Motor neuron (in vitro differentiated cells): ENCODE measurements around the gene RBP5. TPM values are rescaled to one million over a fixed set of nuclear protein-coding genes. Genes with fewer than 3 reads are reported as not detected.

ENCODE experiments used
- ATAC-seq, 8 experiments: fragments of 200-7000 bp; cut with Tn5 transposase; replicated peaks in 6 of 8; 2 replicates each; pipeline ENCODE4 v1.8.0; 2021; ENCODE audit warnings: mild to moderate bottlenecking in 8 of 8, moderate library complexity in 8 of 8
- H3K27ac ChIP-seq, 2 donors: fragments of 250-450 bp; sonication (Bioruptor Pico); 2 replicates each; pipeline ENCODE4 v1.9.0; 2021; ENCODE audit warnings: antibody characterized with exemption in 2 of 2, mild to moderate bottlenecking in 2 of 2, moderate library complexity in 1 of 2
- H3K4me1 ChIP-seq, 2 donors: fragments of 250-450 bp; sonication (Bioruptor Pico); replicated peaks in 1 of 2; 2 replicates each; pipeline ENCODE4 v1.6.1; 2021; ENCODE audit warnings: antibody characterized with exemption in 2 of 2, mild to moderate bottlenecking in 2 of 2, moderate library complexity in 1 of 2
- H3K4me3 ChIP-seq, 5 donors: fragments of 250-450 bp; sonication (Bioruptor Pico); 2 replicates each; pipeline ENCODE4 v1.9.0; 2021; ENCODE audit warnings: antibody characterized with exemption in 5 of 5, mild to moderate bottlenecking in 5 of 5, moderate library complexity in 4 of 5
- WGBS, 10 experiments: fragments of 450-650 bp; shearing (Covaris generic); methylation state at CpG; one replicate each; pipeline ENCODE4 v1.0.0; 2022; 5-methylcytosine and 5-hydroxymethylcytosine counted together
- in situ Hi-C, 9 experiments: fragments of 400-800 bp; cut with MboI; loops; one replicate each; pipeline ENCODE4 v1.15.0; 2021; ENCODE audit warnings: low sequenced_read_pairs in 9 of 9, low pct_unique_long_range_greater_than_20kb in 2 of 9; ENCODE audit not compliant: unreplicated experiment in 9 of 9
- total RNA-seq, 8 experiments: library from RNA; unstranded; fragments of 300-600 nt; gene quantifications; 2 replicates each; pipeline versions ENCODE4 v1.2.3 to v1.2.4, GENCODE V29; 2022

RBP5 gene, protein sequence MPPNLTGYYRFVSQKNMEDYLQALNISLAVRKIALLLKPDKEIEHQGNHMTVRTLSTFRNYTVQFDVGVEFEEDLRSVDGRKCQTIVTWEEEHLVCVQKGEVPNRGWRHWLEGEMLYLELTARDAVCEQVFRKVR
- 1 to 10 TPM in 5 of 8 experiments, under 1 TPM in 3; 0.38 to 5.4 (median 1.4) TPM for total RNA-seq

DNA sequence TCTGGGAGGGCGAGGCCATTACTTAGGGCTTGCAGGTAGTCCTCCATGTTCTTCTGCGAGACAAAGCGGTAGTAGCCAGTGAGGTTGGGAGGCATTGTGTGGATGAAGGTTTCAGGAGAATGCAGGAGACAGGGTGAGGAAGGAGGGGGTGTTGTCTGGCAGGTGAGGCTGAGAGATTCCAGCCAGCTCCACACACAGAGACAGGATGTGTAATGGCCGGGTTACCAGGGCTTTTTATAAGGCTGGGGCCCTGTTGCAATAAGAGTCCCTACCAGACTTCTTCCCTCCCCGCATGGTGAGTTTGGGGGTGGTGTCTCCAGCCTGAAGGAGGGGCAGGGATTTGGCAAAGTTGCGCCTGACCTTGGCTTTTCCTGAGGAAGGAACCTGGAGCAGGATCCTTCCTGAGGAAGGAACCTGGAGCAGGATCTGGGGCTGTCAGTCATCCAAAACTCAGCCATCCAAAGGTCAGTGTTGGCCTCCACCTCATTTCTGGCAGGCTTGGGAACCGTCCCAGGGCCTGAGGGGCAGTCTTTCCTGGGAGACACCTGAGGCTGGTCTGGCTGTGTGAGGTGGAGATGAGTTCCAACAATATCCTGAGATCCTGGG, at the start of gene RBP5:
Gene RBP5 (minus strand): TSS at position 209 of the 606 bp plus-strand sequence. CDS start 114 bp downstream, at position 95.
- WGBS, 10 experiments = 83 to 100% (median 83%) methylated on average over 1 to 2 of the region's 7 CpGs; no CpG with 5 or more reads in 7 of the 10 experiments
- in situ Hi-C loops = no loop called here
- Histone ChIP-seq H3K4me1 (peaks cover 18 to 26% of the 10 kb centered on the region in 2 donors), H3K4me3 (peak within 1 kb of the TSS; percentile 69 to 98 (median 92)), H3K27ac (peak within 1 kb of the TSS; percentile 63 to 83)
- no peak for ATAC-seq

- ATAC-seq = no peak
- in situ Hi-C loops = no loop called here
- Histone ChIP-seq H3K4me1 (no peaks in the 10 kb centered on the region), H3K4me3 (no peak overlapping the region), H3K27ac (no peak overlapping the region)
- 0 to 92% (median 87%) methylated on average over 2 of the region's 2 CpGs; no CpG with 5 or more reads in 4 of the 10 experiments for WGBS, 10 experiments
Measured at GRCh38 chr12:7178481-7178880, 49.8 kb upstream of the RBP5 start.

GRCh38 chr12:7176595-7176994, 47.9 kb upstream of the RBP5 start:
- Histone ChIP-seq H3K27ac (no peak overlapping the region), H3K4me3 (no peak overlapping the region), H3K4me1 (no peaks in the 10 kb centered on the region)
- no peak for ATAC-seq
- in situ Hi-C loops = no loop called here
- WGBS, 10 experiments = 10 to 76% (median 43%) methylated on average over 2 of the region's 2 CpGs; no CpG with 5 or more reads in 1 of the 10 experiments

DNA sequence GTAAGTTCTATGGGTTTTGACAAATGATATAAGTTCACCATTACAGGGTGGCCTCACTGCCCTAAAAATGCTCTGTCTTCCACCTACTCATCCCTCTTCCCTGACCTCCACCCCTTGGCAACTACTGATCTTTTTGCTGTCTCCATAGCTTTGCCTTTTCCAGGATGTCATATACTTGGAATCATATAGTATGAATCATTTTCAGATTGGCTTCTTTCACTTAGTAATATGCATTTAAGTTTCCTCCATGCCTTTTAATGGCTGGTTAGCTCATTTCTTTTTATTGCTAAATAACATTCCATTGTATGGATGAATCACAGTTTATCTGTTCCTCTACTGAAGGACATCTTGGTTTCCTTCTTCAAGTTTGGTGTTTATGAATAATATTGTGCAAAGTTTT, 46.8 kb upstream of the RBP5 start:
- Histone ChIP-seq H3K4me3 (no peak overlapping the region), H3K27ac (no peak overlapping the region), H3K4me1 (no peaks in the 10 kb centered on the region)
- no peak for ATAC-seq
- in situ Hi-C loops = no loop called here

DNA sequence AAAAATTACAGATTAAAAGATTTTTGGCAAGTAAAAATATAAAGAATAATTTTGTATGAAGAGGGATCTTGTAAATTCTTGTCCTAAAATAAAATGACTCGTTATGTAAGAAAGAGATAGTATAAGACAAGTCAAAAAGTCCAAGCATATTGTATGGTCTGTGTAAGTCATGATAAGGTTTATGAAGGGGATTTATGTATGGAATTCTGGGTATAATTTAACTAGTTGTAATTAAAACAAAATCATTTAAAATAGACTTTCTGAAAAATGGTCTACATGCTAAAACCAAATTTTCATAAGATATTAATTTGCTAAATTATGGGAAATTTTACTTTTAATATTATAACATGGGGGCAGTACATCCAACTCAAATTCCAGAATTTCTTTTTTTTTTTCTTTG, 43.2 kb upstream of the RBP5 start:
- Histone ChIP-seq H3K4me3 (no peak overlapping the region), H3K27ac (no peak overlapping the region), H3K4me1 (no peaks in the 10 kb centered on the region)
- no peak for ATAC-seq
- WGBS, 10 experiments = 0 to 58% (median 33%) methylated on average over 1 of the region's 1 CpG
- in situ Hi-C loops = no loop called here

DNA sequence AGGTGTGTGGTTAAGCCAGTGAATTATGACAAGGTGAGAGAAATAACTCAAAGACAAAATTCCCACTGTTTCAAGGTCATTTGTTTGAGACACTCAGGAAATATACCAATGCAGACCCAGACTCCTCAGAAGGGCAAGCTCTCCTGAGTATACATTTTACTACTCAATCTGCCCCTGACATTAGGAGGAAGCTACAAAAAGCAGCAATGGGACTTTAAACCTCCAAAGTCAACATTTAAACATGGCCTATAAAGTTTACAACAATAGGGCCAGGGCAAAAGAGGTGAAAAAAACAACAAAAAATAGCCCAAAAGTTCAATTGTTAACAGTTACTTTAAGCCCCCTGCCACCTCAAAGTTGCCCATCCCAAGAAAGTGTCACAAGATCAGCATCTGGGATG, 41.3 kb upstream of the RBP5 start:
- in situ Hi-C loops = no loop called here

DNA sequence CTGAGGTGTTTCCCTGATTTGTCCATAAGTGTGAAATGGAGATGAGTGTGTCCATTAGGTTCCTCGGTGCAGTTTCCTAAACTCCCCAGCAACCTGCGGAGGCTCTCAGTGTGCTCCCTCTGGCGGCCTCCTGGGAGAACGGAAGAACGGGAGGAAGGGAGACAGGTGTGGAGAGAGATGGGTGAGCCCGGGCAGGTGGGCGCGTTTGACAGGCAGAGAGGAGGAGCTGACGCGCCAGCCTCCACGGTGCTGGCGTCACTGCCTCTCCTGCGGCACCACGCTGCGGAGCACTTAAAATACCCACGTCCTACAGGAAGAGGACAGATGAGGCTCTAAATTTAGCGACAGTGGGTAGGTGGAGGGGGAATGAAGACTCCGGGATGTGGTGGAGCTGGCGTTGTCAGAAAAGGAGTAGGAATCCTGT, 34.0 kb upstream of the RBP5 start:
- H3K27ac ChIP-seq = no peak overlapping the region
- in situ Hi-C loops = no loop called here
- no peak overlapping the region for H3K4me3 ChIP-seq
- H3K4me1 ChIP-seq = no peaks in the 10 kb centered on the region
- peak in 4 of 8 experiments; percentile 41 to 87 (median 53) for ATAC-seq
- 5 to 94% (median 44%) methylated on average over 1 to 7 of the region's 19 CpGs; no CpG with 5 or more reads in 4 of the 10 experiments for WGBS, 10 experiments

More for the DNA sequence above, 41.3 kb upstream of the RBP5 start:
- Histone ChIP-seq H3K4me1 (no peaks in the 10 kb centered on the region), H3K4me3 (no peak overlapping the region), H3K27ac (no peak overlapping the region)
- ATAC-seq = no peak

DNA sequence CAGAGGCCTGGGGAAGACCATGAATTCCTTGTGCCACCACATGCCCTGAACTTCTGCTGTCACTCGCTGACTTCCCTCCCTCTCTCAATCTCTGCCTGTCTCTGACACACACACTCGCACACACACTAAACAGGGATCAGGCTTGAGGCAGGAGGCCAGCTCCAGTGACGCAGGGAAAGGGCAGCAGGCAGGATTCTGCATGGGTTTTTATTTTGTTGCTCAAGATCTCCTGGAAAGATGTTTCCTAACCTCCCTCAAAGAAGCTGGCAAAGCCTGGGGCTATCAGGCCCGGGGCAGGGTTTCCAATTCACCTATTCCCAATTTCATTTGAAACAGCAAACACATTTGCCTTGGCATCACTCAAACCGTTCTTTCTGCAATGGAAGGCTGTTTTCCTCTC, 33.1 kb upstream of the RBP5 start:
- in situ Hi-C loops = no loop called here
- Histone ChIP-seq H3K4me3 (no peak overlapping the region), H3K27ac (no peak overlapping the region), H3K4me1 (no peaks in the 10 kb centered on the region)
- no peak for ATAC-seq
- WGBS, 10 experiments = 40 to 90% (median 76%) methylated on average over 1 to 5 of the region's 5 CpGs; no CpG with 5 or more reads in 3 of the 10 experiments

GRCh38 chr12:7161327-7161726, 32.6 kb upstream of the RBP5 start:
- no peak for ATAC-seq
- Histone ChIP-seq H3K4me3 (no peak overlapping the region), H3K4me1 (no peaks in the 10 kb centered on the region), H3K27ac (no peak overlapping the region)
- WGBS, 10 experiments = 14 to 100% (median 75%) methylated on average over 1 to 3 of the region's 4 CpGs; no CpG with 5 or more reads in 4 of the 10 experiments
- in situ Hi-C loops = no loop called here

DNA sequence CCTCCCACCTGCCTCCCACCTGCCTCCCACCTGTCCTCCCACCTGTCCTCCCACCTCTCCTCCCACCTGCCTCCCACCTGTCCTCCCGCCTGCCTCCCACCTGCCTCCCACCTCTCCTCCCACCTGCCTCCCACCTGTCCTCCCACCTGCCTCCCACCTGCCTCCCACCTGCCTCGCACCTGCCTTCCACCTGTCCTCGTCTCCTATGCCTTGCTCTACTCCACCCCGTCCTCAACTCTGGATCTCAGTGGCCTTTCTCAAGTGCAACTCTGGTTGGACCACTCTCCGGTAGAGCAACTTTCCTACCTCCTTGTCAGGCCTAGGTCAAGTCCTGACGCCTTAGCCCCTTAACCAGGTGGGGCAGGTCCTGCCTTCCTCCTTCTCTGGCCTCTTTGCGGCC, 31.5 kb upstream of the RBP5 start:
- in situ Hi-C loops = no loop called here
- 93 to 100% (median 98%) methylated on average over 1 to 3 of the region's 7 CpGs; no CpG with 5 or more reads in 6 of the 10 experiments for WGBS, 10 experiments
- ATAC-seq = no peak
- Histone ChIP-seq H3K4me3 (no peak overlapping the region), H3K4me1 (no peaks in the 10 kb centered on the region), H3K27ac (no peak overlapping the region)

GRCh38 chr12:7158781-7159609, 30.3 kb upstream of the RBP5 start:
- 35 to 83% (median 80%) methylated on average over 1 to 2 of the region's 10 CpGs; no CpG with 5 or more reads in 7 of the 10 experiments for WGBS, 10 experiments
- H3K4me3 ChIP-seq = no peak overlapping the region
- no peaks in the 10 kb centered on the region for H3K4me1 ChIP-seq
- H3K27ac ChIP-seq = no peak overlapping the region
- peak in 6 of 8 experiments; percentile 16 to 65 (median 46) for ATAC-seq
- in situ Hi-C loops = no loop called here

GRCh38 chr12:7157391-7157790, 28.7 kb upstream of the RBP5 start:
- Histone ChIP-seq H3K4me3 (no peak overlapping the region), H3K27ac (no peak overlapping the region), H3K4me1 (no peaks in the 10 kb centered on the region)
- WGBS, 10 experiments = 100% methylated on average over 5 of the region's 17 CpGs; no CpG with 5 or more reads in 9 of the 10 experiments
- in situ Hi-C loops = no loop called here
- ATAC-seq = no peak
